NCI-H524 treated with DMSO at 0.1 percent for 48 hours (cell line): Measurements from ENCODE around the gene ZFHX3.

Source experiments
- DNase-seq: peaks from one replicate; lab custom pipeline; 2025; lab: John Stamatoyannopoulos, UW

ZFHX3 gene

GRCh38 chr16:72901000-72901627, 146.8 kb downstream of the ZFHX3 start:
- DNase-seq: no peak

DNA sequence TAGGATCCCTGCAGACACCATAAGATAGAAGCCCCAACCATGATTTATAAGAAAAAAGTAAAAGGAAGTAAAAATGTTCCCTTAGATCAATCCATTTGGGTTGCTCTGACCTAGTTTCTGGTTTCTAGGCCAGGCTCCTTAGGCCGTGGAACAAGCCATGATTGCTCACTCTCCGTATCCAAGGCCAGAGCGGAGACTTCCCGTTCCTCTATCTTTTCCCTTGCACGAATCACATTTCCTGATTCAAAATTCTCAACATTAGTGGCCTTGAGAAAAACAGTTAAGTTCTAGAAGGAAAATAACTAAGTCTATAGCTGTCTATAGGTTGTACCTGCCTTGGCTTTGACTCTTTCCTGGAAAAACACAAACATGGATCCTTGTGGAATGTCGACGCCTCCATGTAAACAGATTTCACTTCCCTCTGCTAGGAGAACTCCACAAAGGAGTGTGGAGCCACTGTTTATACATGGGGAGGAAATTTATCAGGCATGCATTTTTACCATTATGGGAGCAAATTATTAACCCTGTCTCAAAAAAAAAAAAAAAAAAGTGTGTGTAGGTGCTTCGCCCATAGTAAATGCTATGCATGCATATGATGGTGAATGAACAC, 149.6 kb downstream of the ZFHX3 start:
- no peak for DNase-seq

GRCh38 chr16:72897707-72898106, 150.2 kb downstream of the ZFHX3 start:
- DNase-seq: no peak

DNA sequence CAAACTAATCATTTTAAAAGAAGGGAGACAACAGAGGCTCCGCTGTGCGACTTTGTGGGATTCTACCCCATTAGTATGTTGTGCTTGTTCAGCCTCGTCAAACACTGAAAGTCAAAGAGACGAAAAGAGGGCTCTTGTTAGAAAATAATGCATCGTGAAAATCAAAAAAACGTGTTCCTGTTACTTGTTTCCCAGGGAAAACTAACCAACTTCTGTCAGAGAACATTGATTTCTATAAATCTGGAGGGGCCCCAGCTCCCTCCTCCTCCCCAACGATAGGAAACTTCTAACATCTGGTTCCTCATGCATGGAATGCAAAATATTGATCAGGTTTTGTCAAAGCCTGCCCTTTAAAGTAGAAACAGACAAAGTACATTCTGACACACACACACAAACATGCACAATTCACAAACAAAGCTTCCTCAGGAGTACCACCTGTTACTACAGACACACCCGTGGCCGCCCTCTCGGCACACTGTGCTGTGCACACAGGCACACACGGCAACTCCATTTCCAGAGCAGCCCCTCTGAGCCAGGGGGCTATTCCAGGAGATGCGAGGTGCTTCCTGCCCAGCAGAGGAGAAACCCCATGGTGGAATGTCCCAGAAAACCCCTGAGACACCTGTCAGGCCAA, 151.3 kb downstream of the ZFHX3 start:
- DNase-seq: no peak

GRCh38 chr16:72895951-72896350, 152.0 kb downstream of the ZFHX3 start:
- peak; percentile 92 for DNase-seq

GRCh38 chr16:72894293-72895151, 153.4 kb downstream of the ZFHX3 start:
- no peak for DNase-seq

DNA sequence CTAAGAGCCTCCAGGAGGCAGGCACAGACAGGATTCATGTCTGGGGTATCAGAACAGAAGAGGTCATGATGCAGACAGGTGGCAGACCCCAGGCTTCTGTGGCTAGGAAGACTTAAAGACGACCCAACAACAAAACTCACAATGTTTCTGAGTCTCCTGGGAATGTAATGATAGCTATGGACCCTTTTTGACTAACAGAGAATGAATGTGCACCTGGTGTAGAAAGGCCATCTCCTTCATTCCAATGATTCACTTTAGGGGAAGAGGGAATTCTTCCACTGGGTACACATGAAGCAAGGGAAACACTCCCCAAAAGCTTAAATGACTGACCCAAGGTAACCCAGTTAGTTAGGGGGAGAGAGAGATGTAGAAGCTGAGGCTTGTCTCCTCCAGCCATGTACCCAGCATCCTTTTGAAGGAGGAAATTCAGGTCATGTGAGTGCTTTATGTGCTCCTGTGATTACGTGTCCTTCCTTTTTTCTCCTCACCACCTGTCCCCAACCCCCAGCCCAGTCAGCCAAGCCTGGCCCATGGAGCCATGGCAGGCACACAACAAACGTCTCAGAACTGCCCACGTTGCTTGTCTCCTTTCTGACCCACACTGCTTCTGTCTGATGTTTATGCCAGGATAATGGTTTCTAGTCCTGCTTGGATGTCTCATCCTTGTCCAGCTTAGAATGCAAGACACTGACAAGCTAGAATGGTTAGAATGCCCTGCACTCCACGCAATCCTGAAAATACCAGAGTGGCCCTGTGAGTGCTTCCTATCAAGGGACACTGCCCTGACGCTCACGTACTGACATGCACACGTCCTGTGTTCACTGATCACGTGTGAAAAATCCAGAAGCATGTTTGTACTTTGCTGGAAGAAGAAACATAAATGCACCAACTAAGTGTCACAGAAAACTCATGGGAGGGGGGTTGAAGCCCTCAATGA, 156.4 kb downstream of the ZFHX3 start:
- DNase-seq: no peak

- no peak for DNase-seq
Measured at GRCh38 chr16:72890587-72890986, 157.3 kb downstream of the ZFHX3 start.

DNA sequence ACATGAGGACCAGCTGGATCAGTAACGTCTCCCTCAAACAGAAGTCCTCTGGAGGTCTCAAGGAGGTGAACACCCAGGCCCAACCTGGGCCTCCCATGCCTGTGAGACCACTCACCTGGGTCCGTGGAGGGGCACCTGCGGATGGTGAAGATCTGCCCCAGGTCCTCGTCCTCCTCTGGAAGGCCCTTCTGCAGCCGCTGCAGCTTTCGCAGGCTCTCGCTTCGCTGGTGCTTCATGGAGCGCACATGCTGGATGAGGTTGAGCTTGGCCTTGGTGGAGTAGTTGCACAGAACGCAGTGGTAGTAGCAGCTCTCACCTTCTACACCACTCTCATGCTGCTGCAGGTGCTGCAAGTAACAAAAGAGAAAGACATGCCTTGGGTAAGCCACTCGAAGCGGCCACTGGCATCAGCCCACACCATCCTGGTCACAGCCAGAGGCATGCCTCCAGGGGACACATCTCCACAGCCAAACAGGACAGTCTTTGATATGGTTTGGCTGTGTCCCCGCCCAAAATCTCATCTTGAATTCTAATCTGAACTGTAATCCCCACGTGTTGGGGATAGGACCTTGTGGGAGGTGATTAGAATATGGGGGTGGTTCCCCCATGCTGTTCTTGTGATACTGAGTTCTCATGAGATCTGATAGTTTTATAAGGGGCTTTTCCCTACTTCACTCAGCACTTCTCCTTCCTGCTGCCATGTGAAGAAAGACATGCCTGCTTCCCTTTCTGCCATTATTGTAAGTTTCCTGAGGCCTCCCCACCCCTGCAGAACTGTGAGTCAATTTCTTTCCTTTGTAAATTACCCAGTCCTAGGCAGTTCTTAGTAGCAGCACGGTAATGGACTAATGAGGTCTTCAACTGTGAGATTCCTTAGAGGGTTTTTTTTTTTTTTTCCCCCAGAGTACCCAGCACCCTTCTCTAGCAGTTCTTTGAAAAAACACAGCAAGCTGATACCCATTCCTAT, 158.0 kb downstream of the ZFHX3 start:
- no peak for DNase-seq

DNA sequence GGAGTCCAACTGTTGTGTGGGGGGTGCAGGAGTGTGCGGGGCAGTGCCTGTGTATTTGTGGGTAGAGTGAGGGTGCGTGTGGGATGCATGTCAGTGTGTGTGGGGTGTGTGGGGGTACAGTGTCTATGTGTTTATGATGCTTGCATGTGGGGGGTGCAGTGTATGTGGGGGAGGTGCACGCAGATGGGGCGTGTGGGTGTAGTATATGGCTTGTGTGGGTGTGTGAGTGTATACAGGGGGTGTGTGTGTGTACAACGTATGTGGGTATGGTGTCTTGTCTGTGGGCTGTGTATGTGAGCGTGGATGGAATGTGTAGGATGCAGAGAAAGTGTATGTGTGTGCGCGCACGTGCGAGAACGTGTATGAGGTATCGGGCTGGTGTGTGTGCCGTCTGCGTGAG, 160.4 kb downstream of the ZFHX3 start:
- DNase-seq: no peak

DNA sequence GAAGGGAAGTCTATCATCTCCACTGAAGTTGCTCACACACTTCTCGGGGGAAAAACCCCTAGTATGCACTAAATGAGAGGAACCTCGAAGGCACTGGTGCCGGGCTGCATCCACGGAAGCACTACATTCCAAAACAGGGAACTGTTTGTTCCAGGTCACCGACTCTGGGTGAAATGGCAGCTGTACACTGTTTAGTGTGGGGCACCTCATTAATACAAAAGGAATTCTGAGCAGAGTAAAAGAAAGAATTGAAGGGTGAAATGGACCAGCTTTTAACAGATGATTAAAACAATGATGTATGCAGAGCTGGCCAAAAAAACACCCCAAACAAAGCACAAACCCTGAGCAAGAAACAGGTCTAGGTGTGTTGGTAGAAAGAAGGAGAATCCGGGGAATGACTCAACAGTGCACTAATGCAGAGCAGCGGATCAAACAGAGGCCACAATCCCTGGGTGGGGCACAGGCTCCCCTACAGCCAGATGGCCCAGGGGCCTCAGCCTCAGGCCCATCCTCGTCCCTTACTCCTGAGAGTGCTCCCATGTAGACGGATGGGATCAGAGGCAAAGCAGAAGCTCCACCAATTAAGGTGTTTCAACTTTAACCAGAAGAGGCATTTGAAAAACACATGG, 161.5 kb downstream of the ZFHX3 start:
- DNase-seq: no peak

- no peak for DNase-seq
Measured at GRCh38 chr16:72884573-72884972, 163.4 kb downstream of the ZFHX3 start.

GRCh38 chr16:72884037-72884436, 163.9 kb downstream of the ZFHX3 start:
- DNase-seq: no peak

DNA sequence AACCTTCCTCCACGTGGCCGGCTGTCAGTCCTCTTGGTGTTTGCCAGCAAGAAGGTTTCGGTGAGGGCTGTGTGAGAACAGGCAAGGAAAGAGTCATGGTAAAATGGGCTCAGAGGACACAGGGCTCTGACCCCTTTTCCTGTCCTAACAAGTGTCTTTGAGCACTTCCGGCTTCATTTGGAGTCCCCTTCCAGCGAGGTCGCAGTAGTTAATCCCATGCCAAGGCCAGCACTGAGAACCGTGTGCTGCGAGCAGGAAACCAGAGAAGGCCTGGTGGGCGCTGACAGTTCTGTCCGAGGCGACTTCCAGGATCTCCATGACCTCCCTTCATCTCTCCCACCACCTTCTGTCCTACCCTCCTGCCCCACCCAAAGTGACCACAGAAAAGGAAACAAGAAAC, 168.1 kb downstream of the ZFHX3 start:
- DNase-seq: no peak

- peak; percentile 52 for DNase-seq
Measured at GRCh38 chr16:72878301-72879269, 169.3 kb downstream of the ZFHX3 start.

DNA sequence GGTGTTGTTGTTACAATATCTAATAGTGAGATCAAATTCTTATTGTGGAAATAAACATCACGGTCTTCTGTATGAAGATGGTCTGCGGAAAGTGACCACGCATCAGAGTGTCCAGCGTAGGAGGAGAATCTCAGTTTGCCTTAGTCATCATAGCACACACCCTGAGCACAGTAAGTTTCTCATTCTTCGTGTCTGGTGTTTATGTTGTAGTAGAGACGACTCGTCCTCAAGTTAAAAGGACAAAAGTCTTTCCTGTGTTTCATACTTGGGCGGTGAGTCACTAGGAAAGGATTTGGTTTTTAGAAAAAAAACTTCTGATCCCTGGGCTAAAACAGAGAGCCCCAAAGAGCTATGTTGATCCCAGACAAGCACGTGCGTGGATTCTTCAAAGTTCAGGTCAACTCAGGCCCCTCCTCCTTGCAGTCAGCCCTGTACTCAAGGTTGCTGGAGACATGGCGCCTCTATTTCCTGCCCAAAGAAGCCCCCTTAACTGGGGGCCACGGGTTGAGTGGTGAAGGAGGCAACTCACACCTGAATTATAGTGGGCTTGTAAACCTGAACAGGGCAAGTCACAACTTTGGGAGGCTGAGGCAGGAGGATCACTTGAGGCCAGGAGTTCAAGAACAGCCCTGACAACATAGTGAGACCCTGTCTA, 170.4 kb downstream of the ZFHX3 start:
- no peak for DNase-seq

- DNase-seq: no peak
Measured at GRCh38 chr16:72876981-72877373, 171.0 kb downstream of the ZFHX3 start.

DNA sequence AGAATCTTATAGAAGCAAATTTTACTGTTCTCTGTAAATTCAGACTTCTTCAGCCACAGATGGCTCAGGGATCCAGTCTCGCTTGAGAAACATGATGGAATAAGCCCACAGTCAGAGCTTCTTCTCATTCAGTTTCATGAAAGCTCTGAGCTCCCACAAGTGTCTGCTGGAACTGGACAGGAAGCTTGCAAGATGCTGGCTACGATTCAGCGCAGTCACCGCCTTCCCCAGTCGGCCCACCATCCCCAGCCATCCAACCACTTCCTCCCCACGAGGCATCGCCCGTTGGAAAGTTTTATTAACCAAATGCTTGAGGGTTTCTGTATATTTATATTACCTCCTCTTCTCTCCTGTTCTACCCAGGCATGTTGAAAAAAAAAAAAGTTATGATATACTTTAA, 171.7 kb downstream of the ZFHX3 start:
- DNase-seq: no peak
